ENCODE data around the gene ATG10. TPM values are rescaled to one million over a fixed set of nuclear protein-coding genes. Genes with fewer than 3 reads are reported as not detected.

The ATG10 gene
- total and polyA plus RNA-seq, 2 of the 13 experiments (the other 11 are each of a cell fraction or from before 2014, with no cell fraction given) = 2.0 to 5.7 TPM

GRCh38 chr5:82168294-82168693 lies 196.5 kb downstream of the ATG10 start (continued):
- TF ChIP-seq ZNF224 (CRISPR knock-in tag; IDR thresholded peaks at IDR 0.05) (no peak), IKZF1 (IDR thresholded peaks at IDR 0.05) (no peak), ZGPAT (CRISPR knock-in tag; IDR thresholded peaks at IDR 0.05) (no peak), ATF7 (IDR thresholded peaks at IDR 0.05) (no peak), ATF7 (CRISPR knock-in tag; IDR thresholded peaks at IDR 0.05) (no peak), PHB2 (IDR thresholded peaks at IDR 0.05; ENCODE audit: partially characterized antibody) (no peak), SKI (IDR thresholded peaks at IDR 0.05; ENCODE audit: partially characterized antibody) (no peak), ZFY (CRISPR knock-in tag; IDR thresholded peaks at IDR 0.05) (no peak), KLF13 (CRISPR knock-in tag; IDR thresholded peaks at IDR 0.05) (no peak), ZNF256 (CRISPR knock-in tag; conservative IDR thresholded peaks at IDR 0.05) (no peak), POLR2G (IDR thresholded peaks at IDR 0.05; ENCODE audit: low read depth, low read length) (no peak), ZNF24 (IDR thresholded peaks at IDR 0.05) (no peak)

- in situ Hi-C loops (cut with HindIII; ENCODE audit: extremely low pct_ligation_motif_present, low pct_unique_long_range_greater_than_20kb) = loop anchor here (10.0 kb wide), 2 partner anchors 55 to 745 kb away; no protein-coding TSS in a partner anchor
- intact Hi-C loops (cut with micrococcal nuclease; ENCODE audit: unreplicated experiment) = loop anchor here (5.0 to 10.0 kb wide), 4 partner anchors 145 to 1395 kb away; no protein-coding TSS in a partner anchor
- TF ChIP-seq NRL (CRISPR knock-in tag; IDR thresholded peaks at IDR 0.05; ENCODE audit: borderline replicate concordance) (no peak), RBM39 (IDR thresholded peaks at IDR 0.05; ENCODE audit: low read depth, low read length, poor library complexity, severe bottlenecking) (no peak), ATRX (CRISPR knock-in tag; IDR thresholded peaks at IDR 0.05; ENCODE audit: borderline replicate concordance) (no peak), PRPF4 (IDR thresholded peaks at IDR 0.05; ENCODE audit: low read depth, low read length, poor library complexity, severe bottlenecking) (no peak), NBN (conservative IDR thresholded peaks at IDR 0.05) (no peak), MTERF4 (CRISPR knock-in tag; IDR thresholded peaks at IDR 0.05) (no peak), CHD2 (IDR thresholded peaks at IDR 0.05; ENCODE audit: low read depth, low read length) (no peak), NCOA1 (CRISPR knock-in tag; IDR thresholded peaks at IDR 0.05) (no peak), ZNF280B (CRISPR knock-in tag; IDR thresholded peaks at IDR 0.05; ENCODE audit: borderline replicate concordance) (no peak), ZNF563 (CRISPR knock-in tag; IDR thresholded peaks at IDR 0.05) (no peak)
Measured at GRCh38 chr5:82169892-82170291, 198.1 kb downstream of the ATG10 start.

More at GRCh38 chr5:82169892-82170291, 198.1 kb downstream of the ATG10 start:
- H3K27ac ChIP-seq (ENCODE audit: extremely low read length, insufficient read depth, low read length) = no peak overlapping the region
- H4K20me1 ChIP-seq (ENCODE audit: insufficient read depth, low read length) = no peaks in the 10 kb centered on the region
- POLR2A ChIA-PET = no interaction called here
- no peak for FAIRE-seq
- no peak for DNase-seq (ENCODE audit: low spot score)
- no peak overlapping the region for H3K9ac ChIP-seq (ENCODE audit: insufficient read depth, low read depth, low read length)
- no peak for ATAC-seq
- H3K79me2 ChIP-seq (ENCODE audit: insufficient read depth, low read length) = no peaks in the 10 kb centered on the region
- no TSS peak for BruUV-seq (replicated peaks)
- H3K4me2 ChIP-seq (ENCODE audit: low read depth, low read length) = no peak overlapping the region
- CTCF ChIA-PET (ENCODE audit: low intra/inter-chr PET ratio, low total read pairs) = no interaction called here
- no peaks in the 10 kb centered on the region for H3K36me3 ChIP-seq (replicated peaks in 1 of 2; ENCODE audit: control insufficient read depth in 1 of 2, insufficient read depth in 2 of 2, low read length in 2 of 2)
- H3K9me3 ChIP-seq (ENCODE audit: low read length) = no peaks in the 10 kb centered on the region
- 86% methylated on average over 1 of the region's 1 CpG for WGBS (ENCODE audit: low lambda C conversion rate)
- no peak overlapping the region for H3K4me3 ChIP-seq (replicated peaks in 1 of 3; ENCODE audit: insufficient read depth in 1 of 3, low read depth in 2 of 3, low read length in 3 of 3)
- no peaks in the 10 kb centered on the region for H3K27me3 ChIP-seq (ENCODE audit: control insufficient read depth in 1 of 2, insufficient read depth in 2 of 2, low read length in 2 of 2)
- no peak overlapping the region for H2AFZ ChIP-seq (ENCODE audit: low read length)
- H3K4me1 ChIP-seq (ENCODE audit: insufficient read depth, low read length) = 0 out of 2 replicates have a peak, but pooled peaks cover 1% of the 10 kb centered on the region
